Islet of Langerhans (tissue), 1 donor: ENCODE measurements around the gene MARCHF3.

Experiments used
- FAIRE-seq: peaks from one replicate; lab custom pipeline; 2011; peaks lifted over from hg19 to GRCh38; lab: Jason Lieb, UNC

The MARCHF3 gene

GRCh38 chr5:126982926-126983873 is 47.2 kb downstream of the MARCHF3 start:
- FAIRE-seq, result no peak

GRCh38 chr5:126982202-126982601 is 48.2 kb downstream of the MARCHF3 start:
- FAIRE-seq, result no peak

GRCh38 chr5:126981701-126982100 is 48.7 kb downstream of the MARCHF3 start:
- no peak for FAIRE-seq

- FAIRE-seq, result no peak
Measured at GRCh38 chr5:126981222-126981621, 49.1 kb downstream of the MARCHF3 start.

- no peak for FAIRE-seq
Measured at GRCh38 chr5:126978258-126978657, 52.1 kb downstream of the MARCHF3 start.

GRCh38 chr5:126976520-126977172 is 53.7 kb downstream of the MARCHF3 start:
- no peak for FAIRE-seq

- FAIRE-seq, result no peak
Measured at GRCh38 chr5:126975796-126976195, 54.6 kb downstream of the MARCHF3 start.

- FAIRE-seq, result no peak
Measured at GRCh38 chr5:126973193-126973592, 57.2 kb downstream of the MARCHF3 start.

GRCh38 chr5:126972062-126972895 is 58.1 kb downstream of the MARCHF3 start:
- no peak for FAIRE-seq

- no peak for FAIRE-seq
Measured at GRCh38 chr5:126971455-126972031, 58.8 kb downstream of the MARCHF3 start.

- no peak for FAIRE-seq
Measured at GRCh38 chr5:126970517-126971017, 59.8 kb downstream of the MARCHF3 start.

GRCh38 chr5:126969548-126969947 is 60.8 kb downstream of the MARCHF3 start:
- FAIRE-seq, result no peak

GRCh38 chr5:126967808-126968466 is 62.4 kb downstream of the MARCHF3 start:
- FAIRE-seq, result no peak

GRCh38 chr5:126965487-126965886 is 64.9 kb downstream of the MARCHF3 start:
- no peak for FAIRE-seq

GRCh38 chr5:126965061-126965475 is 65.3 kb downstream of the MARCHF3 start:
- FAIRE-seq, result no peak

GRCh38 chr5:126963822-126964375 is 66.5 kb downstream of the MARCHF3 start:
- FAIRE-seq, result no peak

- no peak for FAIRE-seq
Measured at GRCh38 chr5:126961702-126962101, 68.7 kb downstream of the MARCHF3 start.

GRCh38 chr5:126961128-126961527 is 69.2 kb downstream of the MARCHF3 start:
- no peak for FAIRE-seq

GRCh38 chr5:126959188-126959587 is 71.2 kb downstream of the MARCHF3 start:
- FAIRE-seq, result no peak

GRCh38 chr5:126956991-126957390 is 73.4 kb downstream of the MARCHF3 start:
- no peak for FAIRE-seq

- FAIRE-seq, result no peak
Measured at GRCh38 chr5:126954981-126955380, 75.4 kb downstream of the MARCHF3 start.
